Activated naive CD4-positive, alpha-beta T cell treated with anti-CD3 and anti-CD28 coated beads for 36 hours (primary cell): ENCODE results near the gene DUSP12. TPM values are rescaled to one million over a fixed set of nuclear protein-coding genes. Genes with fewer than 3 reads are reported as not detected.
A peak's percentile ranks its signal among the peaks of the same experiment; 100 is the strongest.
"Not testable (repeated sequence)": the region's sequence is repeated elsewhere in the genome, so short reads cannot be mapped to it uniquely, and the experiment has no call there.

ENCODE experiments used
- CTCF ChIA-PET: fragments of 350-600 bp; sonication (Branson Sonifier 250); formaldehyde crosslinking; loops from one replicate; lab custom pipeline; 2021; ENCODE audit warnings: antibody characterized with exemption; lab: Charles Lee
- DNase-seq: peaks from one replicate; pipeline ENCODE4 v3.0.0-alpha.2; 2020
- H3K27ac Mint-ChIP-seq: one replicate; pipeline ENCODE4 v1.8.0; 2021; ENCODE audit warnings: mild to moderate bottlenecking, mixed read lengths
- H3K27me3 Mint-ChIP-seq: one replicate; pipeline ENCODE4 v1.8.0; 2021; ENCODE audit warnings: low read depth, mixed read lengths
- H3K36me3 Mint-ChIP-seq: one replicate; pipeline ENCODE4 v1.8.0; 2021; ENCODE audit warnings: low read depth, mixed read lengths
- H3K4me1 Mint-ChIP-seq: one replicate; pipeline ENCODE4 v1.8.0; 2021; ENCODE audit warnings: low read depth, mixed read lengths
- H3K4me3 Mint-ChIP-seq: one replicate; pipeline ENCODE4 v1.8.0; 2021; ENCODE audit warnings: mild to moderate bottlenecking, moderate library complexity, mixed read lengths
- H3K9me3 Mint-ChIP-seq: one replicate; pipeline ENCODE4 v1.8.0; 2021; ENCODE audit warnings: mixed read lengths
- intact Hi-C: fragments of 100-400 bp; cut with micrococcal nuclease; formaldehyde crosslinking; loops from one replicate; pipeline ENCODE4 v1.15.1; 2023
- total RNA-seq, 2 experiments: library from RNA; stranded (reverse); gene quantifications; one replicate each; pipeline ENCODE4 v1.2.3, GENCODE V29; 2021

DUSP12 gene
- total RNA-seq, 2 experiments from 2014 or later, result 28.2 to 28.4 TPM

DNA sequence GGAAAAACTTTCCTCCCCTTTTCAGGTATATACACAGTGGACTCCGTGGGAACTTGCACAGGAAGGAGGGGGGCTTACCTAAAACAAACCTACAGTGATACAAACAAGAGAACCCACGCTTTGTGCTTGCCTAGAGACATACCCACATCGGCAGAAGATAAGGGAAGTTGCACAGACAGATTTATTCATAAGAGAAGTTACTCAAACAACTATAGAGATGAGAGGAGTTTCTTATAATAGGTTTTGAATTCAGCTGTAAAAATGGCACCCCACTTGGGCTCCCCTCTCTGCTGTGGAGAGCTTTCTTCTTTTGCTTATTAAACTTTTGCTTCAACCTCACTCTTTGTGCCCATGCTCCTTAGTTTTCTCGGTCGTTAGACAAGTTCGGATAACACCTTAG, 1.8 kb upstream of the DUSP12 start:
- peaks cover 50% of the 10 kb centered on the region for H3K4me1 Mint-ChIP-seq
- no peak overlapping the region for H3K27ac Mint-ChIP-seq
- DNase-seq, result no peak
- intact Hi-C loops, result loop anchor here (10.0 kb wide), 3 partner anchors 353 to 563 kb away; partner anchors contain the start of gene SDHC
- no peaks in the 10 kb centered on the region for H3K27me3 Mint-ChIP-seq
- no peak overlapping the region for H3K4me3 Mint-ChIP-seq
- peaks cover 16% of the 10 kb centered on the region for H3K36me3 Mint-ChIP-seq
- no peaks in the 10 kb centered on the region for H3K9me3 Mint-ChIP-seq
- CTCF ChIA-PET, result interaction anchor here (0.8 to 2.5 kb wide), 3 partner anchors 259 to 289 kb away, joined by 3 to 13 read pairs (median 5); no protein-coding TSS in a partner anchor

DNA sequence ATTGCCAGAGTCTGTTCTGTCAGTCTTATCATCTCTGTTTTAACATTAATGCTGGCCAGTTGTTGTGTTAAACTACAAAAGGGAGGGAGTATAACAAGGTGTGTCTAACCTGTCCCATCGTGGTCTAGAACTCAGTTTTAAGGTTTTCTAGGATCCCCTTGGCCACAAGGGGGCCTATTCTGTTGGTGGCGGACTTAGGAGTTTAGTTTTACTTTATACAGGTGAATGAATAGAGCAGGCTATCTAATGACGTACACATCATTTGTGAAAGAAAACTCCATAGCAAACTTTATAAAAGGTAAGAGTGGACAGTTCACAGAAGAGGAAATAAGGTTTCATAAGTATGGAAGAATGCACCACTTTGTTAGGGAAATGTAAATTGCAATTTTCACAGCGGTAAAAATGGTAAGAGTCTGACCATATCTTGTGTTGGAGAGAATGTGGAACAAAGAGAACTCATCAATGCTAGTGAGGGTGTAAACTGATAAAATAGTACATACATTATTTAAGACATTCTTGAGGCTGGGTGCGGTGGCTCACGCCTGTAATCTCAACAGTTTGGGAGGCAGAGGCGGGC, 14.0 kb downstream of the DUSP12 start:
- Mint-ChIP-seq H3K4me3 (peak overlapping the region; percentile 53), H3K27me3 (no peaks in the 10 kb centered on the region), H3K9me3 (no peaks in the 10 kb centered on the region), H3K4me1 (peaks cover 34% of the 10 kb centered on the region), H3K36me3 (peaks cover 3% of the 10 kb centered on the region), H3K27ac (peak overlapping the region; percentile 57)
- intact Hi-C loops, result loop anchor here (1.0 to 10.0 kb wide), 3 partner anchors 261 to 731 kb away; partner anchors contain the start of gene UHMK1
- CTCF ChIA-PET, result interaction anchor here (1.1 to 2.7 kb wide), 10 partner anchors 8 to 279 kb away, joined by 3 to 32 read pairs (median 7); partner anchors contain the start of genes DUSP12 and OLFML2B
- peak; percentile 69 for DNase-seq

DNA sequence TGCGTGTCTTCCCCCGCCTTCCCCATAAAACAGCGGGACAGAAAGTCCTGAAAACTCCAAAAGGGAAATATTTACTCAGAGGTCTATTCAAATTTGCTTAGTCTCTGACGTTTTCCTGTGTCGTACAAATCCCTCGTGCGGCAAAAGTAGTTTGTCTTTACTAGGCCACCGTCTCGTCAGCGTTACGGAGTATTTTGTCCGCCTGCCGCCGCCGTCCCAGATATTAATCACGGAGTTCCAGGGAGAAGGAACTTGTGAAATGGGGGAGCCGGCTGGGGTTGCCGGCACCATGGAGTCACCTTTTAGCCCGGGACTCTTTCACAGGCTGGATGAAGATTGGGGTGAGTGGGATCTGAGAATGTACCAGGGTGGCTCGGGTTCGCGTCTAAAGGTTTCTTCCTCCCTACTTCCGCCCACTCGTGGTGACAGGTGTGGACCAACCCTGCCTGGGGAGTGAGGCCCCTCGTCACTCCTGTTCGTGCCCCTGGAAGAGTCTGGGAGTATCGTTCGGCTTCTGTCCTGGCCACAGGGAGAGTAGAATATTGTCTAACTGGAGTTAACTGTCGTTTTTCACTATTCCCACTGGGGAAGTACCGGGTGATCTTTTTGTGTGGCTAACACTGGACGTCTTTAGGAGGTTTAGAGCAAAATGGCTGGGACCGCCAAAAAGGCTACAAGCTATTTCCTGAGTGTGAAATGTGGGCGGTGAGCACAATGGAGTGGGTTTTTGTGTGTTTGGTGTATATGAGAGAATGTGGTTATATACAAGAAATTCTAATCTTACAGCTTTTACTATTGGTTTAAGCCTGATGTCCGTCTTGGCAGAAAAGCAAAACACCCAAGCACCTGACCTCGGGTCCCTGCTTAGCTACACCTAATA, 16.8 kb downstream of the DUSP12 start, which contains the start of gene ATF6:
TSS of gene ATF6 (plus strand) at position 219 of the 880 bp plus-strand sequence. CDS start at position 260, 41 bp downstream.
- CTCF ChIA-PET, result interaction anchor here (0.7 to 1.9 kb wide), 5 partner anchors 17 to 1925 kb away, joined by 3 to 8 read pairs (median 4); partner anchors contain the start of gene DUSP12
- peak within 1 kb of the TSS; percentile 96 for H3K4me3 Mint-ChIP-seq

DNA sequence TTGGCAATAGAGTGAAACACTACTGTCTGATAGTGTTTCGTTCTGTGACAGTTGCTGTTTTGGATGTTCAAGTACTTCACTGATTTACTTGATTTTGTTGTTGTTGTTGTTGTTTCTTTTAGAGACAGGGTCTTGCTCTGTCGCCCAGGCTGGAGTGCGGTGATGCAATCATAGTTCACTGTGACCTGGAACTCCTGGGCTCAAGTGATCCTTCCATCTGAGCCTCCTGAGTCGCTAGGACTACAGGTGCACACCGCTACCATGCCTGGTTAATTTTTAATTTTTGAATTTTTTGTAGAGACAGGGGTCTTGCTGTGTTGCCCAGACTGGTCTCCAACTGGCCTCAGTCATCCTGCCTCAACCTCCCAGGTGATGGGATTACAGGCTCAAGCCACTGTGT, 18.9 kb downstream of the DUSP12 start:
- no peaks in the 10 kb centered on the region for H3K27me3 Mint-ChIP-seq
- CTCF ChIA-PET, result interaction anchor here (0.9 kb wide), 1 partner anchor 12 kb away, joined by 3 read pairs; no protein-coding TSS in a partner anchor
- intact Hi-C loops, result loop anchor here (5.0 to 10.0 kb wide), 2 partner anchors 726 to 794 kb away; partner anchors contain the start of genes UAP1 and UHMK1
- H3K27ac Mint-ChIP-seq, result no peak overlapping the region
- H3K4me1 Mint-ChIP-seq, result peaks cover 38% of the 10 kb centered on the region
- no peaks in the 10 kb centered on the region for H3K9me3 Mint-ChIP-seq
- H3K36me3 Mint-ChIP-seq, result no peaks in the 10 kb centered on the region
- DNase-seq, result no peak
- H3K4me3 Mint-ChIP-seq, result peak overlapping the region; percentile 96

More for the DNA sequence above, 16.8 kb downstream of the DUSP12 start, which contains the start of gene ATF6:
- Mint-ChIP-seq H3K27me3 (no peaks in the 10 kb centered on the region), H3K27ac (peak within 1 kb of the TSS; percentile 97), H3K9me3 (no peaks in the 10 kb centered on the region), H3K4me1 (peaks cover 41% of the 10 kb centered on the region), H3K36me3 (no peaks in the 10 kb centered on the region)
- intact Hi-C loops, result loop anchor here (1.0 to 10.0 kb wide), 6 partner anchors 17 to 796 kb away; partner anchors contain the start of genes DUSP12, UAP1 and UHMK1
- DNase-seq, result peak; percentile 91

DNA sequence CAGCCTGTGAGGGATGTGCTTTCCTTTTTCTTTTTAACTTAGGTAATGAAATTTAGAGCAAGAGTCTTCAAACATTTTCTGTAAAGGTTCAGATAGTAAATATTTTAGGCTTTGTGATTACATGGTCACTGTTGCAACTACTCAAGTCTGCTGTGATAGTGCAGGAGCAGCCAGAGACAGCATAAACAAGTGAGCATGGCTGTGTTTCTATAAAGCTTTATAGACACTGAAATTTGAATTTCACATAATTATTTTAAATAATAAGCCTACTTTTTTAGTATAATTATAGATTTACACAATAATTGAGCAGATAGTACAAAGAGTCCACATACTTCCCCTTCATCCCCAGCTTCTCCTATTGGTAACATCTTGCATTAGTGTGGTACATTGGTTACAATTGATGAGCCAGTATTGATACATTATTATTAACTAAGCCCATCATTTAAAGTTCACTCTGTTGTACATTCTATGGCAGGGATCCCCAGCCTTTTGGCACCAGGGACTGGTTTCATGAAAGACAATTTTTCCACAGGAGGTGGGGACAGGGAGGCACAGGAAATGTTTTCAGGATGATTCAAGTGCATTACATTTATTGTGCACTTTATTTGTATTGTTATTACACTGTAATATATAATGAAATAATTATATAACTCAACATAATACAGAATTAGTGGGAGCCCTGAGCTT, 19.5 kb downstream of the DUSP12 start:
- H3K4me3 Mint-ChIP-seq, result no peak overlapping the region
- DNase-seq, result no peak
- peaks cover 38% of the 10 kb centered on the region for H3K4me1 Mint-ChIP-seq
- intact Hi-C loops, result loop anchor here (5.0 to 10.0 kb wide), 2 partner anchors 726 to 793 kb away; partner anchors contain the start of genes UAP1 and UHMK1
- H3K27me3 Mint-ChIP-seq, result no peaks in the 10 kb centered on the region
- no peaks in the 10 kb centered on the region for H3K9me3 Mint-ChIP-seq
- H3K36me3 Mint-ChIP-seq, result no peaks in the 10 kb centered on the region
- CTCF ChIA-PET, result interaction anchor here (0.6 to 0.9 kb wide), 3 partner anchors 13 to 25 kb away, joined by 3 read pairs; no protein-coding TSS in a partner anchor
- peak overlapping the region; percentile 38 for H3K27ac Mint-ChIP-seq

DNA sequence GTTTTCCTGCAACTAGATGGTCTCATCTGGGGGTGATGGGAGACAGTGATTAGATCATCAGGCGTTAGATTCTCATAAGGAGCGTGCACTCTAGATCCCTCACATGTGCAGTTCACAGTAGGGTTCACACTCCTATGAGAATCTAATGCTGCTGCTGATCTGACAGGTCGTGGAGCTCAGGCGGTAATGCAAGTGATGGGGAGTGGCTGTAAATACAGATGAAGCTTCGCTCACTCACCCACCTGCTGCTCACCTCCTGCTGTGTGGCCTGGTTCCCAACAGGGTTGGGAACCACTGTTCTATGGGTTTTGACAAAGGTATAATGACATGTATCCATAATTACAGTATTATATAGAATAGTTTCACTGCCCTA, 20.1 kb downstream of the DUSP12 start:
- H3K27me3 Mint-ChIP-seq, DNase-seq, H3K36me3 Mint-ChIP-seq, H3K4me3 Mint-ChIP-seq, H3K27ac Mint-ChIP-seq, H3K9me3 Mint-ChIP-seq: not testable (repeated sequence)
- intact Hi-C loops, result loop anchor here (5.0 to 10.0 kb wide), 3 partner anchors 725 to 1555 kb away; partner anchors contain the start of genes NUF2, UAP1 and UHMK1
- H3K4me1 Mint-ChIP-seq, result peaks cover 38% of the 10 kb centered on the region
- CTCF ChIA-PET, result interaction anchor here (0.6 to 0.9 kb wide), 3 partner anchors 14 to 25 kb away, joined by 3 read pairs; no protein-coding TSS in a partner anchor

DNA sequence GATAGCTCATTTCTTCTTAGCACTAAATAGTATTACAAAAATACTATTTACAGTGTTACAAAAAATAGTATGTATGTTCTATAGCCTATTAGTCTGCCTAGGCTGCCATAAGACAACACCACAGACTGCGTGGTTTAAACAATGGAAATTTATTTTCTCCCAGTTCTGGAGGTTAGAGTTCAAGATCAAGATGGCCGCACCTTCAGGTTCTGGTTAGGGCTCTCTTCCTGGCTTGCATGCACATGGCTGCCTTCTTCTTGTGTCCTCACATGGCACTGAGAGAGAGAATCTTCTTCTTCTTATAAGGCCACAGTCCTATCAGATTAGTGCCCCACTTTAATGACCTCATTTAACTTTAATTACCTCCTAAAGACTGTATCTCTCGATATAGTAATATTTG, 20.7 kb downstream of the DUSP12 start:
- intact Hi-C loops, result loop anchor here (10.0 kb wide), 1 partner anchor 1555 kb away; the partner anchor contains the start of gene NUF2
- Mint-ChIP-seq H3K36me3 (no peaks in the 10 kb centered on the region), H3K27ac (no peak overlapping the region), H3K27me3 (no peaks in the 10 kb centered on the region), H3K4me3 (no peak overlapping the region), H3K9me3 (no peaks in the 10 kb centered on the region), H3K4me1 (peaks cover 35% of the 10 kb centered on the region)
- DNase-seq, result no peak
- CTCF ChIA-PET, result no interaction called here

DNA sequence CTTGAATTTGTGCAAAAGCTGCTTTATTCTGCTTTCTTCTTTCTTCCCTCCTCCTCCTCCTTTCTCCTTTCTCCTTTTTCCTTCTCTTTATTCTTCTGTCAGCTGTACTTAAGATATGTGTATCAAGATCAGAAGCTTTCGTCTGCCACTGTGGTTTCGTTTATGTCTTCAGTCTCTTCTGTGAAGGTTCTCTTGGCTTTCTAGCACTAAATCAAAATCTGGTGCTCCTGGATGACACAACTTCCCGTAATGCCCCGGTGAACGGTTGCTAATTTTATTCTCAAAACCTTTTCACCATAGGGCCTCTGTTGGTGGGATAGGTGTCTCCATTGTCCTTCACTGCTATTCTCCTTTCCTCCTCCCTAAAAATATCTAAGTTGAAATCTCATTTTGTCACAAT, 21.6 kb downstream of the DUSP12 start:
- Mint-ChIP-seq H3K9me3 (no peaks in the 10 kb centered on the region), H3K4me1 (peaks cover 35% of the 10 kb centered on the region), H3K36me3 (no peaks in the 10 kb centered on the region), H3K27me3 (no peaks in the 10 kb centered on the region), H3K4me3 (no peak overlapping the region), H3K27ac (no peak overlapping the region)
- CTCF ChIA-PET, result interaction anchor here (0.8 to 1.5 kb wide), 3 partner anchors 8 to 266 kb away, joined by 3 to 5 read pairs (median 4); no protein-coding TSS in a partner anchor
- DNase-seq, result peak; percentile 57
- intact Hi-C loops, result loop anchor here (1.0 to 10.0 kb wide), 2 partner anchors 144 to 1554 kb away; partner anchors contain the start of gene NUF2

DNA sequence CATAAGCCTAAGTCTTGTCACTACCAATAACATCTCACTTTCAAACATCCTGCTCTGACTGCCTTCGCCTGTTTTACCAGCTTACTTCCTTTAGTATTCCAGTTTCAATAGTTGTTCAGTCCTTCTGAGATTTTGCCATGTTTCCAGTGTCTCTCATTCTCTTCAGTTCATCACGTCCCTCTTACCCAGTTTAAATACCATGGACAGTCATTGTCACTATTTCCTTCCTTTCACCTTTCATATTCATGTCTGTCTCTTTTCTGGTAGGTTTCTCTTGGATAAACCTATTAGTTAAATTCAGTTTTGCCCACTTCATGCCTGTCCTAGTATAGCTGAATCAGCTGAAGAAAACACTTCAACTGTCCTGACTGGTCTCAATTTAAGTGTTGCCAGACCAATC, 22.4 kb downstream of the DUSP12 start:
- CTCF ChIA-PET, result interaction anchor here (0.6 to 1.7 kb wide), 7 partner anchors 9 to 265 kb away, joined by 3 to 8 read pairs (median 4); no protein-coding TSS in a partner anchor
- DNase-seq, result no peak
- no peaks in the 10 kb centered on the region for H3K27me3 Mint-ChIP-seq
- H3K36me3 Mint-ChIP-seq, result no peaks in the 10 kb centered on the region
- no peak overlapping the region for H3K27ac Mint-ChIP-seq
- peaks cover 33% of the 10 kb centered on the region for H3K4me1 Mint-ChIP-seq
- H3K9me3 Mint-ChIP-seq, result no peaks in the 10 kb centered on the region
- no peak overlapping the region for H3K4me3 Mint-ChIP-seq
- intact Hi-C loops, result loop anchor here (1.0 to 10.0 kb wide), 2 partner anchors 143 to 1553 kb away; partner anchors contain the start of gene NUF2

DNA sequence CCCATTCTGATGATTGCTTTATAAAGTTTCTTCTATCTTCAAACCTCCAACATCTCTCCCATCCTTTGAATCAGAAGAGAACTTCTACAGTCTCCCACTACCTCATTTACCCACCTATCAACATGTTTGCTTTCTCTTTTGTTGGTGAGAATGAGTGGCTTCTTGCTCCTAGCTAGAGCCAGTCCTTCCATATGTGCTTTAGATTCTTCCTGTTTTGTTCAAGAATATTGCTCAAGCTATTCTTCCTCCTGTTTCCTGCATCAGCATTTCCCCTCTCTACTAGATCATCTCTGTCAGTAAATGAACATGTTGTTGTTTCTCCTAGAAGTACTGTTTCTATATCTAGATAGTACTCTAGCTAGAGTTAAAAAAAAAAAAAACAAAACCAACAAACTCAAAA, 22.8 kb downstream of the DUSP12 start:
- CTCF ChIA-PET, result interaction anchor here (0.6 to 1.7 kb wide), 4 partner anchors 10 to 34 kb away, joined by 4 to 8 read pairs (median 4); no protein-coding TSS in a partner anchor
- intact Hi-C loops, result loop anchor here (10.0 kb wide), 1 partner anchor 1552 kb away; the partner anchor contains the start of gene NUF2

DNA sequence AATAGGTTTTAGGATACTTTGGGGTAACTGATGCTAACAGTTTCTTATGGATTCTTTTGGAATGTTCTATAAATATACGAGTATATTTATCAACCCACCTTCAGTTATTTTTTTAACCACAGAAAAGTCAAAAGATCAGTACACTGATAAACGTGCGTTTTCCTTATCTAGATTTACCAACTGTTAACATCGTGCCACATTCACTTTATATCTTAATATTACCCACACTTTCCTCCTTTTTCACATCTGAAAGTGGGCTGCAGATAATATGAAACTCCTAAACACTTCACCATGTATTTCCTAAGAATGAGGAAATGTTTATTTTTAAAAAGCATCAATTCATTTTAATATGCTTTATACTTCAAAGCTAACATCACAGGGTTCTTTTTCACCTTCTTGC, 24.2 kb downstream of the DUSP12 start:
- Mint-ChIP-seq H3K4me1 (peaks cover 21% of the 10 kb centered on the region), H3K9me3 (no peaks in the 10 kb centered on the region), H3K36me3 (peaks cover 6% of the 10 kb centered on the region), H3K27me3 (no peaks in the 10 kb centered on the region), H3K27ac (no peak overlapping the region), H3K4me3 (no peak overlapping the region)
- CTCF ChIA-PET, result no interaction called here
- no peak for DNase-seq
- intact Hi-C loops, result loop anchor here (10.0 kb wide), 1 partner anchor 1551 kb away; the partner anchor contains the start of gene NUF2

More for the DNA sequence above, 22.8 kb downstream of the DUSP12 start:
- Mint-ChIP-seq H3K27me3 (no peaks in the 10 kb centered on the region), H3K4me1 (peaks cover 29% of the 10 kb centered on the region), H3K27ac (no peak overlapping the region), H3K36me3 (no peaks in the 10 kb centered on the region), H3K9me3 (no peaks in the 10 kb centered on the region), H3K4me3 (no peak overlapping the region)
- no peak for DNase-seq
